OCI-LY3 (cell line): Measurements from ENCODE around the gene HJURP.
"Not testable (repeated sequence)": the region's sequence is repeated elsewhere in the genome, so short reads cannot be mapped to it uniquely, and the experiment has no call there.

Experiments
- H2AFZ ChIP-seq: fragments of 200-600, 300-600 bp; shearing (Covaris generic); 2 replicates; pipeline ENCODE4 v1.6.0; 2014; ENCODE audit warnings: antibody characterized with exemption, low read depth, low read length
- H3K27ac ChIP-seq: fragments of 200-600, 300-600 bp; sonication (generic); 2 replicates; pipeline ENCODE4 v1.5.1; 2014; ENCODE audit warnings: mild to moderate bottlenecking, low read length, moderate library complexity, mixed read lengths
- H3K27me3 ChIP-seq: fragments of 200-600, 300-600 bp; sonication (generic); 2 replicates; pipeline ENCODE4 v1.6.1; 2014; ENCODE audit warnings: low read depth, low read length, mixed read lengths
- H3K36me3 ChIP-seq: fragments of 200-600, 300-600 bp; sonication (generic); replicated peaks from 2 replicates; pipeline ENCODE3; 2014; ENCODE audit warnings: low read depth, low read length, mixed read lengths
- H3K4me1 ChIP-seq: fragments of 300-600, 200-600 bp; sonication (generic); 2 replicates; pipeline ENCODE4 v1.6.1; 2014; ENCODE audit warnings: low read length, mixed read lengths
- H3K4me2 ChIP-seq: fragments of 200-600, 300-600 bp; sonication (generic); 2 replicates; pipeline ENCODE4 v1.6.1; 2014; ENCODE audit warnings: low read length, mixed read lengths
- H3K4me3 ChIP-seq: fragments of 300-600, 200-600 bp; sonication (generic); 2 replicates; pipeline ENCODE4 v1.5.1; 2014; ENCODE audit warnings: antibody characterized with exemption, mild to moderate bottlenecking, low read length, moderate library complexity
- H3K79me2 ChIP-seq: fragments of 300-600, 200-600 bp; shearing (Covaris generic); 2 replicates; pipeline ENCODE4 v1.6.1; 2014; ENCODE audit warnings: mild to moderate bottlenecking, low read length, mixed read lengths
- H3K9ac ChIP-seq: fragments of 300-600, 200-600 bp; shearing (Covaris generic); 2 replicates; pipeline ENCODE4 v1.6.0; 2014; ENCODE audit warnings: mild to moderate bottlenecking, low read length, moderate library complexity
- H3K9me3 ChIP-seq: fragments of 200-600, 300-600 bp; shearing (Covaris generic); 2 replicates; pipeline ENCODE4 v1.6.1; 2014; ENCODE audit warnings: low read length, mixed read lengths; ENCODE audit not compliant: insufficient read depth
- H4K20me1 ChIP-seq: fragments of 200-600, 300-600 bp; sonication (generic); 2 replicates; pipeline ENCODE4 v1.6.1; 2016; ENCODE audit warnings: low read length, mixed read lengths; ENCODE audit not compliant: insufficient read depth
- EZH2phosphoT487 ChIP-seq: fragments of 200-600 bp; shearing (Covaris generic); IDR thresholded peaks from 2 replicates; pipeline ENCODE4 v1.6.1; 2018; ENCODE audit warnings: antibody characterized with exemption, mixed run types, low read depth
- TF ChIP-seq, protein P1 (sequence below): fragments of 200-600, 300-600 bp; sonication (generic); IDR thresholded peaks from 2 replicates; pipeline ENCODE4 v1.5.1; 2014; ENCODE audit warnings: antibody characterized with exemption, low read length, low read depth

Gene HJURP, protein sequence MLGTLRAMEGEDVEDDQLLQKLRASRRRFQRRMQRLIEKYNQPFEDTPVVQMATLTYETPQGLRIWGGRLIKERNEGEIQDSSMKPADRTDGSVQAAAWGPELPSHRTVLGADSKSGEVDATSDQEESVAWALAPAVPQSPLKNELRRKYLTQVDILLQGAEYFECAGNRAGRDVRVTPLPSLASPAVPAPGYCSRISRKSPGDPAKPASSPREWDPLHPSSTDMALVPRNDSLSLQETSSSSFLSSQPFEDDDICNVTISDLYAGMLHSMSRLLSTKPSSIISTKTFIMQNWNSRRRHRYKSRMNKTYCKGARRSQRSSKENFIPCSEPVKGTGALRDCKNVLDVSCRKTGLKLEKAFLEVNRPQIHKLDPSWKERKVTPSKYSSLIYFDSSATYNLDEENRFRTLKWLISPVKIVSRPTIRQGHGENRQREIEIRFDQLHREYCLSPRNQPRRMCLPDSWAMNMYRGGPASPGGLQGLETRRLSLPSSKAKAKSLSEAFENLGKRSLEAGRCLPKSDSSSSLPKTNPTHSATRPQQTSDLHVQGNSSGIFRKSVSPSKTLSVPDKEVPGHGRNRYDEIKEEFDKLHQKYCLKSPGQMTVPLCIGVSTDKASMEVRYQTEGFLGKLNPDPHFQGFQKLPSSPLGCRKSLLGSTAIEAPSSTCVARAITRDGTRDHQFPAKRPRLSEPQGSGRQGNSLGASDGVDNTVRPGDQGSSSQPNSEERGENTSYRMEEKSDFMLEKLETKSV

DNA sequence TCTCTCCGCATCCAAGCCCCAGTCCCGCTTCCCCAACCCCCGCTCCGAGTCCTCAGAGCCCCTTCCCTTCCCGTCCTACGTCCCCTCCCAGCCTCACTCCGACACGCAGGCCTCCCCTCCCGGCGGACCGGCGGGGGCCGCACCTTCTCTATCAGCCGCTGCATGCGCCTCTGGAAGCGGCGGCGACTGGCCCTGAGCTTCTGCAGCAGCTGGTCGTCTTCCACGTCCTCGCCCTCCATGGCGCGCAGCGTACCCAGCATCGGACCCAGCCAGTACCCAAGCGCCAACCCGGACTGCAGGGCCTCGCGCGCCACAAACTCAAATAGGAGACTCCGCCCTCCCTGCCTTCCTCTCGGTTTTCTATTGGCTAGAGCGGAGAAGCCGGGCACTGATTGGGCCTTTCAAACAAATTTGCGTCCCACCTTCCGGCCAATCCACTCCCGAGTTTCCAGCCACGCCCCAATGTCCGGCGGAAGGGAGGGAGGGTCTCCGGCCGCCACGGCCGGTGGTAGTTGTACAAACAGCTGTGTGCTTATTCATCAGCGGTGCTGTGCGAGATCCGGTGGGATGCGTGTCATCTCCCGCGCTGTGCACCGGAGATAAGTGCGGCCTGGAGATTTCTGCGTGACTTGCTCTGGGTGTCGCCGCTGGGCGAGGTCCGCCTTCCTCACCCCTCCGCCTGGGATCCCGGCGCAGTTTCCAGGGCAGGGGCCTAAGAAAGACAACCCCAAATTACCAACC, at the start of gene HJURP:
Gene HJURP (minus strand): TSS at position 295 of the 741 bp plus-strand sequence. CDS start 35 bp downstream, at position 260.
- no peaks in the 10 kb centered on the region for H3K9me3 ChIP-seq
- H4K20me1 ChIP-seq, result peaks cover 29% of the 10 kb centered on the region
- TF ChIP-seq, protein P1, sequence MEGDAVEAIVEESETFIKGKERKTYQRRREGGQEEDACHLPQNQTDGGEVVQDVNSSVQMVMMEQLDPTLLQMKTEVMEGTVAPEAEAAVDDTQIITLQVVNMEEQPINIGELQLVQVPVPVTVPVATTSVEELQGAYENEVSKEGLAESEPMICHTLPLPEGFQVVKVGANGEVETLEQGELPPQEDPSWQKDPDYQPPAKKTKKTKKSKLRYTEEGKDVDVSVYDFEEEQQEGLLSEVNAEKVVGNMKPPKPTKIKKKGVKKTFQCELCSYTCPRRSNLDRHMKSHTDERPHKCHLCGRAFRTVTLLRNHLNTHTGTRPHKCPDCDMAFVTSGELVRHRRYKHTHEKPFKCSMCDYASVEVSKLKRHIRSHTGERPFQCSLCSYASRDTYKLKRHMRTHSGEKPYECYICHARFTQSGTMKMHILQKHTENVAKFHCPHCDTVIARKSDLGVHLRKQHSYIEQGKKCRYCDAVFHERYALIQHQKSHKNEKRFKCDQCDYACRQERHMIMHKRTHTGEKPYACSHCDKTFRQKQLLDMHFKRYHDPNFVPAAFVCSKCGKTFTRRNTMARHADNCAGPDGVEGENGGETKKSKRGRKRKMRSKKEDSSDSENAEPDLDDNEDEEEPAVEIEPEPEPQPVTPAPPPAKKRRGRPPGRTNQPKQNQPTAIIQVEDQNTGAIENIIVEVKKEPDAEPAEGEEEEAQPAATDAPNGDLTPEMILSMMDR, result no peak
- TF ChIP-seq EZH2phosphoT487, result no peak
- H3K27me3 ChIP-seq, result no peaks in the 10 kb centered on the region
- peak within 1 kb of the TSS; percentile 97 for H3K4me2 ChIP-seq
- H3K27ac ChIP-seq, result peak within 1 kb of the TSS; percentile 70
- peak within 1 kb of the TSS; percentile 7 for H2AFZ ChIP-seq
- H3K4me3 ChIP-seq, result peak within 1 kb of the TSS; percentile 93
- peaks cover 16% of the 10 kb centered on the region for H3K4me1 ChIP-seq
- peaks cover 49% of the 10 kb centered on the region for H3K79me2 ChIP-seq
- peak within 1 kb of the TSS; percentile 94 for H3K9ac ChIP-seq
- peaks cover 36% of the 10 kb centered on the region for H3K36me3 ChIP-seq

DNA sequence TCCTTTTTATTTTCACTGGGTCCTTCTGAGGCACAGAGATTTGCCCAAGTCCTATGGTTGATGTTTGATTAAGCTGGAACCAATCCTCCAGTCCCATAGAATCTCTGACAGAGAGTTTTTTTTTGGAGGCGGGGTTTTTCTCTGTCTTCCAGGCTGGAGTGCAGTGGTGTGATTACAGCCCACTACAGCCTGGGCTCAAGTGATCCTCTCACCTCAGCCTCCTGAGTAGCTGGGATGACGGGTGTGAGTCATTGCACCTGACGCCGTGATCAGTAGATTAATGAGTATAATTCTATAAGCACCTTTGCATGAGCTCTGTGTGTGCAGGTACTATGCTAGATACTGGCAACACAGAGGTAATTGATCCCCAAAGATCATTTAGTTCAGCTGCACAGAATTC, 47.5 kb upstream of the HJURP start:
- H4K20me1 ChIP-seq, result no peaks in the 10 kb centered on the region
- no peak overlapping the region for H3K9ac ChIP-seq
- no peak overlapping the region for H3K27ac ChIP-seq
- H3K4me3 ChIP-seq, result no peak overlapping the region
- H3K79me2 ChIP-seq, result no peaks in the 10 kb centered on the region
- H3K36me3 ChIP-seq, result no peaks in the 10 kb centered on the region
- no peak overlapping the region for H3K4me2 ChIP-seq
- H2AFZ ChIP-seq, result no peak overlapping the region
- H3K27me3 ChIP-seq, result no peaks in the 10 kb centered on the region
- TF ChIP-seq, protein P1, result no peak
- TF ChIP-seq EZH2phosphoT487, result no peak
- H3K9me3 ChIP-seq, result no peaks in the 10 kb centered on the region
- H3K4me1 ChIP-seq, result no peaks in the 10 kb centered on the region

DNA sequence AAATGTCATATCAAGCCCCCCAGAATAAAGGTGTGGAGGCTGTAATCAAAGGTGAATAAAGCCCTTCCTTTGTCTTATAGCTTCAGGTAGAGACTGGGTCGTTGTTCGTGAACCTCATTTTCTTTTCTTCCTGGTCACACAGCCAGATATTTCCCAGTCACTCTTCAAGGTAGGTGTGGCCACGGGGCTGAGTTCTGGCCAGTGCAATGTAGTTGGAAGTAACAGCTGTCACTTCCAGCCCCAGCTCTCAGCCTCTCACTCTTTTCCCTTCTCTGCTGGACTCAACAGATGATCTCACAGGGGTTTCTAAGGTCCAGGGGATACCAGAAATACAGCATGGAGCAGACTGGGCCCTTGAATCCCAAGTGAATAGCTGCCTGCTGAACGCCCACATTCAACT, 47.0 kb upstream of the HJURP start:
- no peaks in the 10 kb centered on the region for H4K20me1 ChIP-seq
- no peaks in the 10 kb centered on the region for H3K9me3 ChIP-seq
- no peaks in the 10 kb centered on the region for H3K4me1 ChIP-seq
- no peak overlapping the region for H2AFZ ChIP-seq
- H3K27me3 ChIP-seq, result no peaks in the 10 kb centered on the region
- no peak overlapping the region for H3K9ac ChIP-seq
- no peak overlapping the region for H3K4me3 ChIP-seq
- no peaks in the 10 kb centered on the region for H3K36me3 ChIP-seq
- TF ChIP-seq EZH2phosphoT487, result no peak
- TF ChIP-seq, protein P1, result no peak
- no peak overlapping the region for H3K27ac ChIP-seq
- no peak overlapping the region for H3K4me2 ChIP-seq
- H3K79me2 ChIP-seq, result no peaks in the 10 kb centered on the region

GRCh38 chr2:233896253-233896652, 41.9 kb upstream of the HJURP start:
- H3K4me2 ChIP-seq, H3K27me3 ChIP-seq, H3K36me3 ChIP-seq, H3K79me2 ChIP-seq, H3K9me3 ChIP-seq, H2AFZ ChIP-seq, H4K20me1 ChIP-seq, H3K27ac ChIP-seq, H3K4me3 ChIP-seq, H3K9ac ChIP-seq, H3K4me1 ChIP-seq: not testable (repeated sequence)
